Omental fat pad (tissue), 4 donors: ENCODE data around the gene COQ4. TPM values are rescaled to one million over a fixed set of nuclear protein-coding genes. Genes with fewer than 3 reads are reported as not detected.

Source experiments
- ATAC-seq: fragments of 150-250 bp; one replicate; pipeline ENCODE4 v1.9.1; 2016; ENCODE audit warnings: mild to moderate bottlenecking, moderate library complexity; ENCODE audit not compliant: low FRiP score
- DNase-seq: peaks from one replicate; pipeline ENCODE4 v3.0.0-alpha.2; 2019; ENCODE audit warnings: low spot score
- CTCF ChIP-seq, 3 donors: fragments of 450-650 bp; IDR thresholded peaks; one replicate each; pipeline ENCODE4 v1.5.1; 2016 to 2017; ENCODE audit warnings: antibody characterized with exemption in 3 of 3, mild to moderate bottlenecking in 3 of 3, moderate library complexity in 2 of 3
- total RNA-seq, 4 donors: library from RNA; depleted of rRNA; stranded (reverse); fragments of >200 nt; gene quantifications; one replicate each; pipeline ENCODE4 v1.1.0, GENCODE V29; 2016

COQ4 gene
- total RNA-seq, 4 donors from 2014 or later: 30.6 to 34.7 (median 32.8) TPM

- ATAC-seq: no peak
- DNase-seq: no peak
- no peak for TF ChIP-seq CTCF (IDR thresholded peaks at IDR 0.05)
These were observed 51.6 kb downstream of the COQ4 start for GRCh38 chr9:128374221-128374675.

GRCh38 chr9:128375865-128376264 lies 53.2 kb downstream of the COQ4 start:
- DNase-seq (no peak), ATAC-seq (no peak)
- no peak for TF ChIP-seq CTCF (IDR thresholded peaks at IDR 0.05)

- no peak for DNase-seq
- ATAC-seq: no peak
- TF ChIP-seq CTCF (IDR thresholded peaks at IDR 0.05): no peak
These were observed 59.6 kb downstream of the COQ4 start for GRCh38 chr9:128382261-128382660.

- TF ChIP-seq CTCF (IDR thresholded peaks at IDR 0.05): no peak
- DNase-seq (no peak), ATAC-seq (no peak)
These were observed 60.5 kb downstream of the COQ4 start for GRCh38 chr9:128383007-128383753.

Other genes with a start within 250 kb of the COQ4 start
- 10 to 100 TPM; 34.6 to 59.4 (median 53.0) TPM for gene PTGES2, start 195.1 kb upstream of the COQ4 start, total RNA-seq
- 1 to 10 TPM in 2 of 4 donors, not detected in 2; 1.7 TPM for gene LCN2, start 173.4 kb upstream of the COQ4 start, total RNA-seq
- 100 to 1,000 TPM; 117 to 174 (median 138) TPM for gene BBLN, start 162.6 kb upstream of the COQ4 start, total RNA-seq
- 10 to 100 TPM; 40.1 to 70.1 (median 52.5) TPM for gene CIZ1, start 131.3 kb upstream of the COQ4 start, total RNA-seq
- 10 to 100 TPM in 3 of 4 donors, 1 to 10 TPM in 1; 4.0 to 60.5 (median 20.0) TPM for gene DNM1, start 119.5 kb upstream of the COQ4 start, total RNA-seq
- gene GOLGA2, start 46.8 kb upstream of the COQ4 start, total RNA-seq: 10 to 100 TPM; 63.0 to 99.8 (median 75.9) TPM
- 10 to 100 TPM in 3 of 4 donors, 1 to 10 TPM in 1; 10.0 to 33.3 (median 25.2) TPM for gene SWI5, start 46.6 kb upstream of the COQ4 start, total RNA-seq
- 10 to 100 TPM in 2 of 4 donors, 1 to 10 TPM in 2; 9.1 to 10.3 (median 9.9) TPM for gene TRUB2, start 392 bp upstream of the COQ4 start, total RNA-seq
- 10 to 100 TPM; 13.2 to 25.4 (median 16.1) TPM for gene SLC27A4, start 17.7 kb downstream of the COQ4 start, total RNA-seq
- gene URM1, start 48.5 kb downstream of the COQ4 start, total RNA-seq: 10 to 100 TPM; 19.8 to 26.0 (median 23.8) TPM
- 10 to 100 TPM; 18.5 to 51.9 (median 24.1) TPM for gene CERCAM, start 98.0 kb downstream of the COQ4 start, total RNA-seq
- 10 to 100 TPM; 16.8 to 27.1 (median 20.8) TPM for gene ODF2, start 133.2 kb downstream of the COQ4 start, total RNA-seq
- 10 to 100 TPM; 13.0 to 22.4 (median 19.9) TPM for gene GLE1, start 181.9 kb downstream of the COQ4 start, total RNA-seq
- 100 to 1,000 TPM; 231 to 381 (median 300) TPM for gene SPTAN1, start 229.7 kb downstream of the COQ4 start, total RNA-seq